HUES6 (cell line): Measurements from ENCODE around the gene PLN.

Experiments used
- H3K27ac ChIP-seq: 2 replicates; pipeline ENCODE4 v1.7.0; 2013; ENCODE audit warnings: low read depth, mild to moderate bottlenecking, low read length, inconsistent platforms
- H3K27me3 ChIP-seq: 2 replicates; pipeline ENCODE4 v1.6.1; 2013; ENCODE audit warnings: low read length; ENCODE audit not compliant: control insufficient read depth, insufficient read depth
- H3K36me3 ChIP-seq: 2 replicates; pipeline ENCODE4 v1.6.1; 2013; ENCODE audit warnings: low read length; ENCODE audit not compliant: control insufficient read depth, insufficient read depth
- H3K4me1 ChIP-seq: 2 replicates; pipeline ENCODE4 v1.6.1; 2013; ENCODE audit warnings: low read length; ENCODE audit not compliant: control insufficient read depth, insufficient read depth
- H3K4me3 ChIP-seq: 2 replicates; pipeline ENCODE4 v1.5.1; 2013; ENCODE audit warnings: low read depth, low read length
- H3K9ac ChIP-seq: one replicate; pipeline ENCODE4 v1.6.1; 2013; ENCODE audit warnings: mild to moderate bottlenecking, low read length
- H3K9me3 ChIP-seq: 2 replicates; pipeline ENCODE4 v1.6.1; 2013; ENCODE audit warnings: low read depth, low read length; ENCODE audit not compliant: control insufficient read depth, insufficient read depth

Gene PLN

GRCh38 chr6:118511930-118512715, 36.0 kb upstream of the PLN start:
- Histone ChIP-seq H3K27ac (no peak overlapping the region), H3K27me3 (no peaks in the 10 kb centered on the region), H3K36me3 (no peaks in the 10 kb centered on the region), H3K4me3 (no peak overlapping the region), H3K9ac (no peak overlapping the region), H3K4me1 (no peaks in the 10 kb centered on the region), H3K9me3 (no peaks in the 10 kb centered on the region)

GRCh38 chr6:118514689-118515088, 33.4 kb upstream of the PLN start:
- Histone ChIP-seq H3K4me3 (no peak overlapping the region), H3K4me1 (no peaks in the 10 kb centered on the region), H3K36me3 (no peaks in the 10 kb centered on the region)

DNA sequence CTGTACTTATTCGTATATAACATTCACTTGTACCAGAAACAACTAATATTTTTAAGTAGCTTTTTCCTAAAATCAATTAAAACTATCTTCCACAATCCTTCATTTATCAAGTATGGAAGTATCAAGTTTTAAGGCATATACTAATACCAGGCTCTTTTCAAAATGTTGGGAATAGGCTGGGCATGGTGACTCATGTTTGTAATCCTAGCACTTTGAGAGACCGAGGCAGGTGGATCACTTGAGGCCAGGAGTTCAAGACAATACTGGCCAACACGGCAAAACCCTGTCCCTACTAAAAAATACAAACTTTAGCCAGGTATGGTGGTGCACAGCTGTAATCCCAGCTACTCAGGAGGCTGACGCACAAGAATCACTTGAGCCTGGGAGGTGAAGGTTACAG, 25.7 kb upstream of the PLN start:
- H3K36me3 ChIP-seq: no peaks in the 10 kb centered on the region
- no peaks in the 10 kb centered on the region for H3K9me3 ChIP-seq
- H3K27me3 ChIP-seq: no peaks in the 10 kb centered on the region
- no peak overlapping the region for H3K27ac ChIP-seq
- no peak overlapping the region for H3K9ac ChIP-seq
- H3K4me3 ChIP-seq: no peak overlapping the region
- H3K4me1 ChIP-seq: no peaks in the 10 kb centered on the region; the same call in 1 of the 2 replicates

More at GRCh38 chr6:118514689-118515088, 33.4 kb upstream of the PLN start:
- Histone ChIP-seq H3K9ac (no peak overlapping the region), H3K9me3 (no peaks in the 10 kb centered on the region), H3K27me3 (no peaks in the 10 kb centered on the region), H3K27ac (no peak overlapping the region)

GRCh38 chr6:118523216-118523615, 24.9 kb upstream of the PLN start:
- no peaks in the 10 kb centered on the region for H3K36me3 ChIP-seq
- H3K27ac ChIP-seq: no peak overlapping the region
- no peaks in the 10 kb centered on the region for H3K27me3 ChIP-seq
- no peak overlapping the region for H3K4me3 ChIP-seq
- H3K9ac ChIP-seq: no peak overlapping the region
- no peaks in the 10 kb centered on the region for H3K9me3 ChIP-seq
- H3K4me1 ChIP-seq: no peaks in the 10 kb centered on the region; the same call in 1 of the 2 replicates

DNA sequence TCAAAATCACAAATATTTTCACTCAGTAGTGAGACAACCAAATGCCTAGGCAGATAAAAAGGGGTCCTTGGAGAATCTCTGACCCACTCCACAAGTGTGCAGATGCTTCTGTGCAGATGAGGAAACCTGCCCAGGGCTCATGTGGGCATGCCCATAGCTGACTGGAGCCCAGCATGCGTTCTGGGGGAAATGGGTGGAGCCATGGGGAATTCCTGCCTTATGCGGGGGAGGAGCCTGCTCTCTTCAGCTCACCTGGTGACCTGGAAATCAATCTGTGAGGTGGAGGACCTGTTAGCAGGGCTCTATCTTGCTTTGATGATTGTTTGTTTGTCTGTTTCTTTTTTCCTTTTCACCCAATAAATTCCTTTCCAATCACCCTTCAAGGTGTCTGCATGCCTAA, 23.4 kb upstream of the PLN start:
- Histone ChIP-seq H3K27me3 (no peaks in the 10 kb centered on the region), H3K27ac (no peak overlapping the region), H3K36me3 (no peaks in the 10 kb centered on the region), H3K9me3 (no peaks in the 10 kb centered on the region), H3K4me3 (no peak overlapping the region), H3K4me1 (no peaks in the 10 kb centered on the region; the same call in 1 of the 2 replicates), H3K9ac (no peak overlapping the region)

DNA sequence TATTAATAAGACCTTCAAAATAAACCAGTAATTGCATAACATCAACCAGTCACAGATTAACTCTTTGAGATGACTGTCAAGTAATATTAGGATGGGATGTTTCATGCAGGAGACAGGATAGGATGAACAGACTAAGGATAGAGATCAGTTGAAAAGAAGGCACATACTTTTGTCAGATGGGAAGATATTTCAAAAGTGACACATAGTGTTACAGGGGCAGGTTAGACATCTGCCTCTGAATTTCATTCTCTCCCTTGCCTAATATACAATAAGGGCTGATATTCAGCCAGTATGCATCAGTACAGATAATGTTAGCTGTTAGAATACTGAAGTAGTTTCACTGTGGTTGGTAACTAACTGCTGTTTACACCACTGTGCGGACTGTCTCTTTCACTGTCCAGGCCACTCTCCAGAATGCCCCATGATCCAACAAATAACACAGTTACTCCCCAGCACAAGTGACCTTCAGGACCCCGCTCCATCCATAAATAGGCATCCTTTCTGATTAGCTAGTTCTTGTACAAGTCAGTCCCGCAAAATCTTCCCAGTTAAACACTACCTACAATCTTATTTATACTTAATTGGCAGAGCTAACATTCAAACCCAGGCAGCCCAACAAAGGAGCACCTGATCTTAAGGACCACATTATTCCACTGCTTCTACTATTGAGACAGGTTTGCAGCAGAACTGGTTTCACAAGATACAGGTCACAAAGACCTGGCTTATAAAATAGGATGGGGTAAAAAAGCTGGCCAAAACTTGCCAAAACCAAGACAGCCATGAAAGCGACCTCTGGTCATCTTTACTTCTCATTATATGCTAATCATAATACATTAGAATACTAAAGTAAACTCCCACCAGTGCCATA, 21.9 kb upstream of the PLN start:
- H3K4me3 ChIP-seq: no peak overlapping the region
- no peaks in the 10 kb centered on the region for H3K27me3 ChIP-seq
- H3K9ac ChIP-seq: no peak overlapping the region
- H3K9me3 ChIP-seq: no peaks in the 10 kb centered on the region
- no peak overlapping the region for H3K27ac ChIP-seq
- no peaks in the 10 kb centered on the region; the same call in 1 of the 2 replicates for H3K4me1 ChIP-seq
- H3K36me3 ChIP-seq: no peaks in the 10 kb centered on the region

DNA sequence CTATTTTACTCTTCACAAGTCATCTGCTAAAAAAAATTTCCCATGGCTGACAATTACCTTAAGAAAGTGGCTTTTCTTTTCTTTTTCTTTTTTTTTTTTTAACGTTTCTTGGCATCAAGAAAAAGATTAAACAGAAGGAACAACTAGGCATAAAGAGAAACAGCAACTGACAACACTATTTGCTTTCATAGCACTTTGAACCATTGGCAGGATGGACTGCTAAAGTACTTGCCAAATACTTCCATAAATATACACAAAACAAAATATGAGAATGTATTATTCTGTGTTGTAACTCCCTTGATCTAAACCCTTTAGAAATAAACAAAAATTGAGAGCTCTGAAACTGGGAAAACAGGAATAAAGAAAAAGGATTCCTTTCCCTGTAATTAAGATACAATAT, 20.0 kb upstream of the PLN start:
- Histone ChIP-seq H3K4me1 (no peaks in the 10 kb centered on the region; the same call in 1 of the 2 replicates), H3K27me3 (no peaks in the 10 kb centered on the region), H3K36me3 (no peaks in the 10 kb centered on the region), H3K9me3 (no peaks in the 10 kb centered on the region), H3K4me3 (no peak overlapping the region), H3K27ac (no peak overlapping the region), H3K9ac (no peak overlapping the region)

DNA sequence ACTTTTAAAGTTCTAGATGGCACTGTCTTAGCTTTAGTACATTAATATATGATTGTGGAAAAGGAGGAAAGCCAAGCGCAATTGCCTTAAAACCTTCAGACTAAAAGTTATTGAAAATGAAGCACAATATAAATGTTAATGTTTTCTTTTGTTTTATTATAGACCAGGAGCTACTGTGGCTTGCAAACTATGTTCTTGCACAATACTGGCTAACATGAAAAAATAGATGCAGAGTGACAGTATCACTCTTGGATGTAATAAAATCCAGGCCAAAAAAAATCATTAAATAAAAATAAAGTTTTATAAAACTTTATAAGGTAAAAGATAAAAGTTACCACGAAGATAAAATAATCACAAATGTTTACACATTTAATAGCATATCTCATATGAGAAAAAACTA, 18.3 kb upstream of the PLN start:
- H3K9ac ChIP-seq: no peak overlapping the region
- H3K9me3 ChIP-seq: no peaks in the 10 kb centered on the region
- H3K27ac ChIP-seq: no peak overlapping the region
- no peaks in the 10 kb centered on the region for H3K27me3 ChIP-seq
- H3K4me1 ChIP-seq: no peaks in the 10 kb centered on the region; the same call in 1 of the 2 replicates
- H3K36me3 ChIP-seq: no peaks in the 10 kb centered on the region
- no peak overlapping the region for H3K4me3 ChIP-seq

DNA sequence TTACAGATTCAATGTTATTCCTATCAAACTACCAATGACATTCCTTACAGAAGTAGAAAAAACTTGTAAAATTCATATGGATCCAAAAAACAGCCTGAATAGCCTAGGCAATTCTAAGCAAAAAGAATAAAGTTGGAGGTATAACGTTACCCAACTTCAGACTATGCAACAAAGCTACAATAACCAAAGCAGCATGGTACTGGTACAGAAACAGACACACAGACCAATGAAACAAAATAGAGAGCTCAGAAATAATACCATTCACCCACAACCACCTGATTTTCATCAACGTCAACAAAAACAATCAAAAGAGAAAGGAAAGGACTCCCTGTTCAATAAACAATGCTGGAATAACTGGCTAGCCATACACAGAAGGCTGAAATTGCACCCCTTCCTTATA, 17.2 kb upstream of the PLN start:
- Histone ChIP-seq H3K36me3 (no peaks in the 10 kb centered on the region), H3K4me3 (no peak overlapping the region), H3K9me3 (no peaks in the 10 kb centered on the region), H3K27me3 (no peaks in the 10 kb centered on the region), H3K4me1 (no peaks in the 10 kb centered on the region), H3K9ac (no peak overlapping the region), H3K27ac (no peak overlapping the region)

DNA sequence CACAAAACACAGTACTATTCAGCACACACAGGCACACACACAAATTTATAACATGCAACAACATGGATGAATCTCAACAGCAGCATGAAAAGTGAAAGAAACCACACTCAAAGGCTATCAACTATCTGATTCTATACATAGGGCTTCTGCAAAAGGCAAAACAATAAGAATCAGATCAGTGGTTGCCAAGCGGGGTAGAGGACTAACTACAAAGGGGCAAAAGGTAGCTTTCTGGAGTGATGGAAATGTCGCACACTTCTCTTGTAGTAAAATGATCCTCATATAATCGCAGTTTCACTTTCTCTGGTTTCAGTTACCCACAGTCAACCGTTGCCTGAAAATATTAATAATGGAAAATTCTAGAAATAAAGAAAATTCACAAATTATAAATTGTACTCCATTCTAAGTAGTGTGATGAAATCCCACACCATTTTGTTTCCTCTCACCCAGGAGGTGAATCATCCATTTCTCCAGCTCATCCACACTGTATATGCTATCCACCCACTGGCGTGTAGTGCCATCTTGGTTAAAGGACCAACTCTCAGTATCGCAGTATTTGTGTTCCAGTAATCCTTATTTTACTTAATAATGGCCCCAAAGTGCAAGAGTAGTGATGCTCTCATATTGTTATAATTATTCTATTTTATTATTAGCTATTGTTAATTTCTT, 12.8 kb upstream of the PLN start:
- H3K4me1 ChIP-seq: no peaks in the 10 kb centered on the region
- no peak overlapping the region for H3K27ac ChIP-seq
- H3K9me3 ChIP-seq: no peaks in the 10 kb centered on the region
- no peak overlapping the region for H3K9ac ChIP-seq
- no peaks in the 10 kb centered on the region for H3K27me3 ChIP-seq
- no peaks in the 10 kb centered on the region for H3K36me3 ChIP-seq
- no peak overlapping the region for H3K4me3 ChIP-seq

GRCh38 chr6:118536478-118536877, 11.6 kb upstream of the PLN start:
- H3K27ac ChIP-seq: no peak overlapping the region
- H3K27me3 ChIP-seq: no peaks in the 10 kb centered on the region
- no peaks in the 10 kb centered on the region for H3K4me1 ChIP-seq
- H3K4me3 ChIP-seq: no peak overlapping the region
- no peaks in the 10 kb centered on the region for H3K36me3 ChIP-seq
- H3K9me3 ChIP-seq: no peaks in the 10 kb centered on the region
- H3K9ac ChIP-seq: no peak overlapping the region
